PC-9 (cell line): ENCODE measurements around the gene RBFOX2.

Experiments used
- EZH2 ChIP-seq: fragments of 200-600 bp; sonication (generic); IDR thresholded peaks from 2 replicates; pipeline ENCODE4 v1.8.0; 2017; ENCODE audit warnings: antibody characterized with exemption, low read depth
- TF ChIP-seq, protein P1 (sequence below): fragments of 200-600 bp; sonication (generic); conservative IDR thresholded peaks from 2 replicates; pipeline ENCODE4 v1.6.1; 2017; ENCODE audit warnings: mixed run types, antibody characterized with exemption, mild to moderate bottlenecking, moderate library complexity

DNA sequence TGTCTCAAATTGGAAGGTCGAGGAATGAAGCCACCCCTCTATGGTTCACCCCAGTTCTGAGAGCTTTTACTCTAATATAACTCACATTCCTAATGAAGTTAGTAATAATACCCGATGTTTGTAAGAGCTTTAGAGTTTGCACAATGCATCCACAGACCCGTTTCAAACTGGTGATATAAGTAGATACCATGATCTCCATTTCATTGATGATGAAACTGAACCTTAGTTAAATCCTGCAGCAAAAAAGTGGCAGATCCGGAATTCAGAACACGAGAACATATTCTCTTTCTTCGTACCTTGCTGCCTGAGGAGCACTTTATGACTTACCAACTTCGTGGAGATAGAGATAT is 757 bp upstream of the RBFOX2 start:
- TF ChIP-seq, protein P1, sequence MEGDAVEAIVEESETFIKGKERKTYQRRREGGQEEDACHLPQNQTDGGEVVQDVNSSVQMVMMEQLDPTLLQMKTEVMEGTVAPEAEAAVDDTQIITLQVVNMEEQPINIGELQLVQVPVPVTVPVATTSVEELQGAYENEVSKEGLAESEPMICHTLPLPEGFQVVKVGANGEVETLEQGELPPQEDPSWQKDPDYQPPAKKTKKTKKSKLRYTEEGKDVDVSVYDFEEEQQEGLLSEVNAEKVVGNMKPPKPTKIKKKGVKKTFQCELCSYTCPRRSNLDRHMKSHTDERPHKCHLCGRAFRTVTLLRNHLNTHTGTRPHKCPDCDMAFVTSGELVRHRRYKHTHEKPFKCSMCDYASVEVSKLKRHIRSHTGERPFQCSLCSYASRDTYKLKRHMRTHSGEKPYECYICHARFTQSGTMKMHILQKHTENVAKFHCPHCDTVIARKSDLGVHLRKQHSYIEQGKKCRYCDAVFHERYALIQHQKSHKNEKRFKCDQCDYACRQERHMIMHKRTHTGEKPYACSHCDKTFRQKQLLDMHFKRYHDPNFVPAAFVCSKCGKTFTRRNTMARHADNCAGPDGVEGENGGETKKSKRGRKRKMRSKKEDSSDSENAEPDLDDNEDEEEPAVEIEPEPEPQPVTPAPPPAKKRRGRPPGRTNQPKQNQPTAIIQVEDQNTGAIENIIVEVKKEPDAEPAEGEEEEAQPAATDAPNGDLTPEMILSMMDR: no peak
- TF ChIP-seq EZH2: no peak
